OCI-LY3 (cell line): ENCODE data around the gene GRWD1.

Experiments used
- H2AFZ ChIP-seq: fragments of 200-600, 300-600 bp; shearing (Covaris generic); 2 replicates; pipeline ENCODE4 v1.6.0; 2014; ENCODE audit warnings: antibody characterized with exemption, low read depth, low read length
- H3K27ac ChIP-seq: fragments of 200-600, 300-600 bp; sonication (generic); 2 replicates; pipeline ENCODE4 v1.5.1; 2014; ENCODE audit warnings: mild to moderate bottlenecking, low read length, moderate library complexity, mixed read lengths
- H3K27me3 ChIP-seq: fragments of 200-600, 300-600 bp; sonication (generic); 2 replicates; pipeline ENCODE4 v1.6.1; 2014; ENCODE audit warnings: low read depth, low read length, mixed read lengths
- H3K36me3 ChIP-seq: fragments of 200-600, 300-600 bp; sonication (generic); replicated peaks from 2 replicates; pipeline ENCODE3; 2014; ENCODE audit warnings: low read depth, low read length, mixed read lengths
- H3K4me1 ChIP-seq: fragments of 300-600, 200-600 bp; sonication (generic); 2 replicates; pipeline ENCODE4 v1.6.1; 2014; ENCODE audit warnings: low read length, mixed read lengths
- H3K4me2 ChIP-seq: fragments of 200-600, 300-600 bp; sonication (generic); 2 replicates; pipeline ENCODE4 v1.6.1; 2014; ENCODE audit warnings: low read length, mixed read lengths
- H3K4me3 ChIP-seq: fragments of 300-600, 200-600 bp; sonication (generic); 2 replicates; pipeline ENCODE4 v1.5.1; 2014; ENCODE audit warnings: antibody characterized with exemption, mild to moderate bottlenecking, low read length, moderate library complexity
- H3K79me2 ChIP-seq: fragments of 300-600, 200-600 bp; shearing (Covaris generic); 2 replicates; pipeline ENCODE4 v1.6.1; 2014; ENCODE audit warnings: mild to moderate bottlenecking, low read length, mixed read lengths
- H3K9ac ChIP-seq: fragments of 300-600, 200-600 bp; shearing (Covaris generic); 2 replicates; pipeline ENCODE4 v1.6.0; 2014; ENCODE audit warnings: mild to moderate bottlenecking, low read length, moderate library complexity
- H3K9me3 ChIP-seq: fragments of 200-600, 300-600 bp; shearing (Covaris generic); 2 replicates; pipeline ENCODE4 v1.6.1; 2014; ENCODE audit warnings: low read length, mixed read lengths; ENCODE audit not compliant: insufficient read depth
- H4K20me1 ChIP-seq: fragments of 200-600, 300-600 bp; sonication (generic); 2 replicates; pipeline ENCODE4 v1.6.1; 2016; ENCODE audit warnings: low read length, mixed read lengths; ENCODE audit not compliant: insufficient read depth
- CTCF ChIP-seq: fragments of 200-600, 300-600 bp; sonication (generic); IDR thresholded peaks from 2 replicates; pipeline ENCODE4 v1.5.1; 2014; ENCODE audit warnings: antibody characterized with exemption, low read length, low read depth
- EZH2phosphoT487 ChIP-seq: fragments of 200-600 bp; shearing (Covaris generic); IDR thresholded peaks from 2 replicates; pipeline ENCODE4 v1.6.1; 2018; ENCODE audit warnings: antibody characterized with exemption, mixed run types, low read depth

Gene GRWD1

GRCh38 chr19:48473161-48473966 lies 27.6 kb downstream of the GRWD1 start:
- H3K36me3 ChIP-seq, result peaks cover 48% of the 10 kb centered on the region
- no peak overlapping the region for H3K4me3 ChIP-seq
- H4K20me1 ChIP-seq, result peaks cover 6% of the 10 kb centered on the region; the same call in 1 of the 2 replicates
- H3K79me2 ChIP-seq, result peaks cover 9% of the 10 kb centered on the region
- H3K9ac ChIP-seq, result no peak overlapping the region
- no peak overlapping the region for H3K27ac ChIP-seq
- no peak for TF ChIP-seq CTCF
- TF ChIP-seq EZH2phosphoT487, result no peak
- H3K27me3 ChIP-seq, result no peaks in the 10 kb centered on the region
- H3K4me2 ChIP-seq, result peak overlapping the region; percentile 48; the same call in 1 of the 2 replicates
- peaks cover 26% of the 10 kb centered on the region for H3K4me1 ChIP-seq
- no peak overlapping the region for H2AFZ ChIP-seq
- H3K9me3 ChIP-seq, result no peaks in the 10 kb centered on the region

- H3K4me3 ChIP-seq, result peak overlapping the region; percentile 12
- H3K4me2 ChIP-seq, result peak overlapping the region; percentile 48
- no peaks in the 10 kb centered on the region for H3K27me3 ChIP-seq
- peaks cover 6% of the 10 kb centered on the region; the same call in 1 of the 2 replicates for H4K20me1 ChIP-seq
- H3K4me1 ChIP-seq, result peaks cover 26% of the 10 kb centered on the region
- H3K9me3 ChIP-seq, result no peaks in the 10 kb centered on the region
- peaks cover 9% of the 10 kb centered on the region for H3K79me2 ChIP-seq
- peaks cover 50% of the 10 kb centered on the region for H3K36me3 ChIP-seq
- TF ChIP-seq EZH2phosphoT487, result no peak
- no peak for TF ChIP-seq CTCF
- peak overlapping the region; percentile 55 for H3K27ac ChIP-seq
- peak overlapping the region; percentile 29; the same call in 1 of the 2 replicates for H3K9ac ChIP-seq
- H2AFZ ChIP-seq, result no peak overlapping the region
Measured at GRCh38 chr19:48474084-48474592, 28.4 kb downstream of the GRWD1 start.

DNA sequence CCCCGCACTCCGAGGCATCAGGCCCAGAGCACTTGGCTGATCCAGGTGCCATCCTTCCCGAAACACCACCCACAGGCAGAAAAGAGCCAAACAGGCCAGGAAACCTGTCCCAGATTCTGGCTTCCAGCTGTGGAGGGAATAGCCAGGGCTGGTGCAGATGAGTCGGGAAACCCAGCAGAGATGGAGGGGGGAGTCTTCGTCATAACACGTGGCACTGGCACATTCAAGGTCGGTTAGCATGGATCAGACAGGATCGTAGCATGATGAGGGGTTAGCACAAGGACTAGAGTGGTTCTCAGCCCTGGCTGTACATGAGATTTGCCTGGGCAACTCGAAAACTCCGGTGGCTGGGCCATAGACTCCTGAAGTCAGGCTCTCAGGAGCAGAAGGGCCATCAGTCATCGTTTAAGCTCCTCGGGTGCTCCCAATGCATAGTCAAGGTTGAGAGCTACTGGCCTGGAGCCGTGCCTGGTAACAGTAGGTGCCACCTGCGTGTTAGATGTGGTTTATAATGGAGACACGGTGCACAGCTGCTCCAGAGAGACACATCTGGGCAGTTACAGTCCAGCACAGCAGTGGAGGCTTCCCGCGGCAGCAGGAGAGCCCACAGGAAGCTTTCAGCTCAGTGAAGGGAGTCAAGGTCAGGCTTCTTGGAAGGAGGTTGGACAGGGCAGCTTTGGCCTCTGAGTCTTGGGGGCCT lies 29.7 kb downstream of the GRWD1 start:
- Histone ChIP-seq H3K9me3 (no peaks in the 10 kb centered on the region), H3K27me3 (no peaks in the 10 kb centered on the region), H3K36me3 (peaks cover 54% of the 10 kb centered on the region), H2AFZ (no peak overlapping the region), H3K9ac (no peak overlapping the region), H3K4me3 (no peak overlapping the region), H3K4me2 (no peak overlapping the region), H3K27ac (no peak overlapping the region), H3K4me1 (peaks cover 21% of the 10 kb centered on the region), H3K79me2 (peaks cover under 1% of the 10 kb centered on the region; the same call in 1 of the 2 replicates), H4K20me1 (no peaks in the 10 kb centered on the region)
- no peak for TF ChIP-seq CTCF
- no peak for TF ChIP-seq EZH2phosphoT487

DNA sequence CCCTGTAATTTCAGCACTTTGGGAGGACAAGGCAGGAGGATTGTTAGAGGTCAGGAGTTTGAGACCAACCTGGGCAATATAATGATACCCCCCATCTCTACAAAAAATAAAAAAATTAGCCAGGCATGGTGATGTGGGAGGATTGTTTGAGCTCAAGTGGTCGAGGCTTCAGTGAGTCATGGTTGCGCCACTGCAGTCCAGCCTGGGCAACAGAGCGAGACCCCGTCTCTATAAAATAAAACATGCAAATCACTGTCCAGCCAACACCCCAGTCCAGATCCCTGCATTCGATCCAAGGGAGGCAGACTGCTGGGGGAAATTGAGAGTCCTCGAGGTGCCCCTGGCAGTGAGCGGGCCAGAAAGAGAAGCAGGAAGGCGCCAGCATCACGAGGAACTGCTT lies 30.4 kb downstream of the GRWD1 start:
- no peaks in the 10 kb centered on the region for H4K20me1 ChIP-seq
- H3K27me3 ChIP-seq, result no peaks in the 10 kb centered on the region
- no peak overlapping the region for H3K27ac ChIP-seq
- no peak overlapping the region for H3K9ac ChIP-seq
- peaks cover 49% of the 10 kb centered on the region for H3K36me3 ChIP-seq
- no peak for TF ChIP-seq CTCF
- TF ChIP-seq EZH2phosphoT487, result no peak
- H3K79me2 ChIP-seq, result no peaks in the 10 kb centered on the region
- no peak overlapping the region for H3K4me2 ChIP-seq
- no peaks in the 10 kb centered on the region for H3K9me3 ChIP-seq
- no peak overlapping the region for H2AFZ ChIP-seq
- peaks cover 21% of the 10 kb centered on the region for H3K4me1 ChIP-seq
- H3K4me3 ChIP-seq, result no peak overlapping the region
